NOMO-1 (cell line): Measurements from ENCODE around the gene SNRNP35.
A peak's percentile ranks its signal among the peaks of the same experiment; 100 is the strongest.
"Not testable (repeated sequence)": the region's sequence is repeated elsewhere in the genome, so short reads cannot be mapped to it uniquely, and the experiment has no call there.

ENCODE experiments used
- DNase-seq, 2 experiments: peaks; one replicate each; lab custom pipeline; 2025; ENCODE audit not compliant: unreplicated experiment in 2 of 2; lab: John Stamatoyannopoulos, UW

SNRNP35 gene

GRCh38 chr12:123488539-123489230 lies 30.7 kb downstream of the SNRNP35 start:
- DNase-seq = no peak

- no peak for DNase-seq
Observed at GRCh38 chr12:123489580-123489979, 31.6 kb downstream of the SNRNP35 start.

GRCh38 chr12:123490089-123490488 lies 32.1 kb downstream of the SNRNP35 start:
- DNase-seq = no peak

GRCh38 chr12:123491056-123491455 lies 33.1 kb downstream of the SNRNP35 start:
- no peak for DNase-seq

- DNase-seq = no peak
Observed at GRCh38 chr12:123491481-123491880, 33.5 kb downstream of the SNRNP35 start.

GRCh38 chr12:123492339-123493039 lies 34.5 kb downstream of the SNRNP35 start:
- peak in 1 of 2 experiments; percentile 67 for DNase-seq

GRCh38 chr12:123494124-123494851 lies 36.3 kb downstream of the SNRNP35 start:
- DNase-seq = no peak

- DNase-seq = no peak
Observed at GRCh38 chr12:123497065-123497464, 39.1 kb downstream of the SNRNP35 start.

GRCh38 chr12:123498126-123498825 lies 40.3 kb downstream of the SNRNP35 start:
- DNase-seq = no peak

- no peak for DNase-seq
Observed at GRCh38 chr12:123499332-123499731, 41.4 kb downstream of the SNRNP35 start.

- no peak for DNase-seq
Observed at GRCh38 chr12:123502163-123502704, 44.3 kb downstream of the SNRNP35 start.

- DNase-seq = no peak
Observed at GRCh38 chr12:123506059-123506842, 48.3 kb downstream of the SNRNP35 start.

GRCh38 chr12:123506843-123507236 lies 48.9 kb downstream of the SNRNP35 start:
- DNase-seq = no peak

- DNase-seq = no peak
Observed at GRCh38 chr12:123512838-123513665, 55.1 kb downstream of the SNRNP35 start.

- no peak for DNase-seq
Observed at GRCh38 chr12:123513805-123514204, 55.9 kb downstream of the SNRNP35 start.

GRCh38 chr12:123514582-123515221 lies 56.8 kb downstream of the SNRNP35 start:
- not testable (repeated sequence) for DNase-seq

GRCh38 chr12:123516216-123516780 lies 58.4 kb downstream of the SNRNP35 start:
- DNase-seq = no peak
